H9 (cell line): ENCODE results near the gene CALHM5. TPM values are rescaled to one million over a fixed set of nuclear protein-coding genes. Genes with fewer than 3 reads are reported as not detected.

Experiments used
- DNase-seq: peaks from one replicate; pipeline ENCODE4 v3.0.0-alpha.2; 2017
- H2AFZ ChIP-seq: one replicate; pipeline ENCODE4 v1.6.1; 2013; ENCODE audit warnings: mild to moderate bottlenecking, low read length, control low read depth, moderate library complexity
- H2AK5ac ChIP-seq: 2 replicates; pipeline ENCODE4 v1.6.1; 2013; ENCODE audit warnings: low read length, control low read depth, mixed read lengths; ENCODE audit not compliant: insufficient read length
- H2BK120ac ChIP-seq: one replicate; pipeline ENCODE4 v1.6.1; 2013; ENCODE audit warnings: low read depth, mild to moderate bottlenecking, low read length, control low read depth, inconsistent platforms; ENCODE audit not compliant: poor library complexity, severe bottlenecking
- H2BK12ac ChIP-seq: 2 replicates; pipeline ENCODE4 v1.6.1; 2013; ENCODE audit warnings: low read length, control low read depth, mixed read lengths, low read depth; ENCODE audit not compliant: insufficient read length
- H2BK15ac ChIP-seq: 2 replicates; pipeline ENCODE4 v1.6.1; 2013; ENCODE audit warnings: low read depth, low read length, control low read depth
- H2BK20ac ChIP-seq: one replicate; pipeline ENCODE4 v1.6.1; 2013; ENCODE audit warnings: low read depth, mild to moderate bottlenecking, low read length, control low read depth, inconsistent platforms; ENCODE audit not compliant: poor library complexity, severe bottlenecking
- H2BK5ac ChIP-seq: 2 replicates; pipeline ENCODE4 v1.6.1; 2013; ENCODE audit warnings: low read length, control low read depth, mixed read lengths; ENCODE audit not compliant: insufficient read length
- H3K14ac ChIP-seq: 2 replicates; pipeline ENCODE4 v1.6.1; 2013; ENCODE audit warnings: low read length, control low read depth; ENCODE audit not compliant: insufficient read depth
- H3K18ac ChIP-seq: 2 replicates; pipeline ENCODE4 v1.6.1; 2013; ENCODE audit warnings: low read depth, mild to moderate bottlenecking, mixed read lengths, low read length, control low read depth; ENCODE audit not compliant: insufficient read length
- H3K23ac ChIP-seq: 2 replicates; pipeline ENCODE4 v1.6.1; 2013; ENCODE audit warnings: low read length, control low read depth, mixed read lengths, low read depth; ENCODE audit not compliant: insufficient read length
- H3K23me2 ChIP-seq: 2 replicates; pipeline ENCODE4 v1.6.1; 2013; ENCODE audit warnings: low read depth, mild to moderate bottlenecking, mixed read lengths, low read length, control low read depth; ENCODE audit not compliant: insufficient read length, poor library complexity, severe bottlenecking
- H3K27ac ChIP-seq: 2 replicates; pipeline ENCODE4 v1.5.1; 2013; ENCODE audit warnings: low read length, control low read depth, mixed read lengths, low read depth; ENCODE audit not compliant: insufficient read length
- H3K27me3 ChIP-seq: 2 replicates; pipeline ENCODE4 v1.6.1; 2013; ENCODE audit warnings: low read length, control low read depth, inconsistent platforms; ENCODE audit not compliant: insufficient read depth
- H3K4ac ChIP-seq: 2 replicates; pipeline ENCODE4 v1.6.1; 2013; ENCODE audit warnings: low read depth, mild to moderate bottlenecking, control low read depth, inconsistent platforms, low read length, moderate library complexity
- H3K4me1 ChIP-seq: 2 replicates; pipeline ENCODE4 v1.6.1; 2013; ENCODE audit warnings: low read length, control low read depth, inconsistent platforms; ENCODE audit not compliant: insufficient read depth
- H3K4me2 ChIP-seq: 2 replicates; pipeline ENCODE4 v1.6.1; 2013; ENCODE audit warnings: low read length, control low read depth, mixed read lengths; ENCODE audit not compliant: insufficient read length, insufficient read depth
- H3K56ac ChIP-seq: 2 replicates; pipeline ENCODE4 v1.6.1; 2013; ENCODE audit warnings: low read depth, mild to moderate bottlenecking, mixed read lengths, low read length, control low read depth; ENCODE audit not compliant: insufficient read length
- H3K79me1 ChIP-seq: 2 replicates; pipeline ENCODE4 v1.6.1; 2013; ENCODE audit warnings: low read depth, mild to moderate bottlenecking, moderate library complexity, low read length, control low read depth, inconsistent platforms; ENCODE audit not compliant: insufficient read depth, poor library complexity, severe bottlenecking
- H3K79me2 ChIP-seq: 2 replicates; pipeline ENCODE4 v1.6.1; 2013; ENCODE audit warnings: low read length, control low read depth, inconsistent platforms; ENCODE audit not compliant: insufficient read depth
- H3K9ac ChIP-seq: 2 replicates; pipeline ENCODE4 v1.6.1; 2013; ENCODE audit warnings: low read length, control low read depth, mixed read lengths; ENCODE audit not compliant: insufficient read length; ENCODE audit errors: extremely low read depth
- H3K9me3 ChIP-seq: one replicate; pipeline ENCODE4 v1.6.1; 2013; ENCODE audit warnings: low read depth, low read length, inconsistent platforms; ENCODE audit not compliant: control insufficient read depth
- H3T11ph ChIP-seq: one replicate; pipeline ENCODE4 v1.6.1; 2013; ENCODE audit warnings: mild to moderate bottlenecking, low read length, control low read depth, inconsistent platforms
- H4K20me1 ChIP-seq: one replicate; pipeline ENCODE4 v1.6.1; 2013; ENCODE audit not compliant: control insufficient read depth, insufficient read length, insufficient read depth
- H4K5ac ChIP-seq: 2 replicates; pipeline ENCODE4 v1.6.1; 2013; ENCODE audit warnings: low read depth, mild to moderate bottlenecking, mixed read lengths, low read length, control low read depth; ENCODE audit not compliant: insufficient read length
- H4K8ac ChIP-seq: replicated peaks from 2 replicates; pipeline ENCODE4 v1.6.1; 2013; ENCODE audit warnings: low read length, control low read depth, mixed read lengths, low read depth; ENCODE audit not compliant: insufficient read length
- H4K91ac ChIP-seq: 2 replicates; pipeline ENCODE4 v1.6.1; 2013; ENCODE audit warnings: low read depth, mild to moderate bottlenecking, moderate library complexity, mixed read lengths, low read length, control low read depth; ENCODE audit not compliant: insufficient read length
- H3K27ac Mint-ChIP-seq, 3 experiments: 2 replicates in 2 of 3; 3 replicates in 1 of 3; pipeline ENCODE4 v1.8.0; 2020 to 2021; ENCODE audit warnings: mixed read lengths in 3 of 3, mild to moderate bottlenecking in 1 of 3, moderate library complexity in 1 of 3
- H3K27me3 Mint-ChIP-seq: 2 replicates; pipeline ENCODE4 v1.8.0; 2021; ENCODE audit warnings: low read depth, mild to moderate bottlenecking, moderate library complexity, mixed read lengths
- H3K36me3 Mint-ChIP-seq, 3 experiments: 2 replicates in 2 of 3; 3 replicates in 1 of 3; pipeline ENCODE4 v1.8.0; 2020 to 2021; ENCODE audit warnings: low read depth in 3 of 3, mixed read lengths in 3 of 3; ENCODE audit not compliant: insufficient read depth in 1 of 3
- H3K4me1 Mint-ChIP-seq, 2 experiments: 2 replicates each; pipeline ENCODE4 v1.8.0; 2020; ENCODE audit warnings: mixed read lengths in 2 of 2
- H3K4me3 Mint-ChIP-seq, 2 experiments: 2 replicates in 1 of 2; 3 replicates in 1 of 2; pipeline ENCODE4 v1.8.0; 2020 to 2021; ENCODE audit warnings: mild to moderate bottlenecking in 2 of 2, mixed read lengths in 2 of 2, moderate library complexity in 1 of 2
- H3K9me3 Mint-ChIP-seq, 2 experiments: 2 replicates in 1 of 2; 3 replicates in 1 of 2; pipeline ENCODE4 v1.8.0; 2020; ENCODE audit warnings: mild to moderate bottlenecking in 2 of 2, mixed read lengths in 2 of 2, moderate library complexity in 1 of 2
- WGBS: extraction: QIAGEN DNeasy Blood & Tissue Kit; methylation state at CpG from one replicate; pipeline ENCODE4 v1.1.7; 2013; ENCODE audit warnings: missing lambda C conversion rate, low lambda C conversion rate, mixed read lengths; ENCODE audit not compliant: insufficient read length; ENCODE audit errors: extremely low coverage; 5-methylcytosine and 5-hydroxymethylcytosine counted together
- total RNA-seq: library from RNA; stranded (reverse); gene quantifications from 2 replicates; pipeline ENCODE4 v1.2.1, GENCODE V29; 2021
- TF ChIP-seq, protein P1 (sequence below): fragments of 200-600 bp; sonication (generic); conservative IDR thresholded peaks from 3 replicates; pipeline ENCODE4 v1.8.0; 2021; ENCODE audit warnings: antibody characterized with exemption, mild to moderate bottlenecking

Gene CALHM5
- total RNA-seq, 1 experiment from 2014 or later: 0.09 TPM

GRCh38 chr6:116485559-116486184 is 25.8 kb upstream of the CALHM5 start:
- Histone ChIP-seq H3K14ac (no peak overlapping the region), H2AK5ac (no peak overlapping the region), H2BK15ac (no peak overlapping the region), H2BK120ac (no peak overlapping the region), H2BK20ac (no peak overlapping the region), H2BK12ac (no peak overlapping the region), H4K8ac (no peak overlapping the region), H3K56ac (no peak overlapping the region), H3K4ac (no peak overlapping the region), H2BK5ac (no peak overlapping the region), H4K91ac (no peak overlapping the region), H3K9ac (no peak overlapping the region), H3K4me1 (no peaks in the 10 kb centered on the region), H3T11ph (no peak overlapping the region), H4K5ac (no peak overlapping the region), H3K79me1 (no peaks in the 10 kb centered on the region), H4K20me1 (no peaks in the 10 kb centered on the region), H3K79me2 (no peaks in the 10 kb centered on the region), H3K23me2 (no peaks in the 10 kb centered on the region), H3K18ac (no peak overlapping the region), H3K9me3 (no peaks in the 10 kb centered on the region), H3K27ac (no peak overlapping the region), H3K23ac (no peak overlapping the region), H3K27me3 (no peaks in the 10 kb centered on the region), H2AFZ (no peak overlapping the region), H3K4me2 (no peak overlapping the region)
- WGBS: no CpG with 5 or more reads among the region's 5 CpGs
- Mint-ChIP-seq H3K27me3 (peaks cover 6% of the 10 kb centered on the region), H3K27ac (no peak overlapping the region; a peak in 1 of 7 replicates), H3K9me3 (peaks cover 2 to 3% of the 10 kb centered on the region in 2 experiments; a peak in 4 of 5 replicates), H3K36me3 (peaks cover 0 to 1% (median 0%) of the 10 kb centered on the region in 3 experiments; a peak in 1 of 7 replicates), H3K4me1 (no peaks in the 10 kb centered on the region), H3K4me3 (no peak overlapping the region)
- no peak for DNase-seq
- TF ChIP-seq, protein P1, sequence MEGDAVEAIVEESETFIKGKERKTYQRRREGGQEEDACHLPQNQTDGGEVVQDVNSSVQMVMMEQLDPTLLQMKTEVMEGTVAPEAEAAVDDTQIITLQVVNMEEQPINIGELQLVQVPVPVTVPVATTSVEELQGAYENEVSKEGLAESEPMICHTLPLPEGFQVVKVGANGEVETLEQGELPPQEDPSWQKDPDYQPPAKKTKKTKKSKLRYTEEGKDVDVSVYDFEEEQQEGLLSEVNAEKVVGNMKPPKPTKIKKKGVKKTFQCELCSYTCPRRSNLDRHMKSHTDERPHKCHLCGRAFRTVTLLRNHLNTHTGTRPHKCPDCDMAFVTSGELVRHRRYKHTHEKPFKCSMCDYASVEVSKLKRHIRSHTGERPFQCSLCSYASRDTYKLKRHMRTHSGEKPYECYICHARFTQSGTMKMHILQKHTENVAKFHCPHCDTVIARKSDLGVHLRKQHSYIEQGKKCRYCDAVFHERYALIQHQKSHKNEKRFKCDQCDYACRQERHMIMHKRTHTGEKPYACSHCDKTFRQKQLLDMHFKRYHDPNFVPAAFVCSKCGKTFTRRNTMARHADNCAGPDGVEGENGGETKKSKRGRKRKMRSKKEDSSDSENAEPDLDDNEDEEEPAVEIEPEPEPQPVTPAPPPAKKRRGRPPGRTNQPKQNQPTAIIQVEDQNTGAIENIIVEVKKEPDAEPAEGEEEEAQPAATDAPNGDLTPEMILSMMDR: no peak
